ENCODE measurements around the gene ORMDL3.
"Not testable (repeated sequence)": the region's sequence is repeated elsewhere in the genome, so short reads cannot be mapped to it uniquely, and the experiment has no call there.

Gene ORMDL3

DNA sequence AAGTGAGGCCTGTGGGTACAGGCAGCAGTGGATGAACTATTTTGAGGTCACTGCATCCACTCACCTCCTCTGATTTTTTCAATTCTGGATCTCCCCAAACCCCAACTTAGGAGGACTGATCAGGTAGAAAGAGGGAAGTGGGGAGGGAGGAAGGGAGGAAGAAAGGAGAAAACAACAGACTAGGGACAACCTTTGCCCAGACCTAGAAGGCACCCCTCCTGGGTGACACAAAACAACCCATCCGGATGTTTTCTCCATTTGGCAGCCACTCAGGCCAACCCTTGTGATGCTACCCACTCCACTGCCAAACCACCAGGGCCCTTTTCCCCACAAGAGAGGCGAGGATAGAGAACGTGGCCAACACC, 2.7 kb downstream of the ORMDL3 start:
- DNase-seq (ENCODE audit: low read depth in 2 of 2) = no peak

DNA sequence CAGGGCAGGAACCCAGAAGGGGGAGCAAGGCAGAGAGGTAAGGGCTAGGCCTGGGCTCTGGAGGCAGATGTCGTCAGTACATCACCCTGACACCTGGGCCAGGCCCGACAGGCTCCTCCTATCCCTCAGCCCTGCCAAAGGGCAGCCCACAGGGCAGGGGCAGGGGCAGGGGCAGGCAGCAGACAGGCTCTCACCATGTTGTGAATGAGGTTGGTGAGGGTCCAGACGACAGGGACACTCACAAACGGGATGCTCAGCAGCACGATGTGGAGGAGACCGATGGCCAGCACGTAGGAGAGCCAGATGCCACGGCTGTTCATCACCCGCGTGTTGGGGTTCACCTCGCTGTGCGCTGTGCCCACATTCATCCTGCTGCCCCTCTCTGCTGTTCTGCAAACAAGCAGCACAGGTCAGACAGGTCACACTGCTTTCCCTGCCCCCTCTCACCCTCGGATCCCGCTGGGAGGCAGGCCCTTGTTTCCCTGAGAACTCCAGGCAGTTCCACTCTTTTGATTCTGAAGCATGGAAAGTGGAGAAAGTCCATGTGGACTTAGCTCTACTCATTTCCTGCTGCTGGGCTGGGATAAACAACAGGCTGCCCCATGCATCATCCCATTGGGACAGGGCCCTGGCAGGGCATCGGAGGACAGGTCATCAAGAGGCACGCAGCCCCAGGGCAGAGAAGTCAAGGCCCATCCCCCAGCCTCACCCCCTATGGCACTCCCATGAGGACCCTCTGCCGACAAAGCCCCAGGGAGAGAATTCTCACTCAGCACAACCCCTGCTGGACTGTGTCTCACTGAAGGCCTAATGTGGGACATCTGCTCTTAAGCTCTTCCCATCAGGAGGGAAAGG, 3.3 kb downstream of the ORMDL3 start:
- DNase-seq (ENCODE audit: low read depth in 2 of 2) = no peak

- no peak for DNase-seq (ENCODE audit: low read depth in 2 of 2)
Observed at GRCh38 chr17:39923230-39923629, 4.2 kb downstream of the ORMDL3 start.

DNA sequence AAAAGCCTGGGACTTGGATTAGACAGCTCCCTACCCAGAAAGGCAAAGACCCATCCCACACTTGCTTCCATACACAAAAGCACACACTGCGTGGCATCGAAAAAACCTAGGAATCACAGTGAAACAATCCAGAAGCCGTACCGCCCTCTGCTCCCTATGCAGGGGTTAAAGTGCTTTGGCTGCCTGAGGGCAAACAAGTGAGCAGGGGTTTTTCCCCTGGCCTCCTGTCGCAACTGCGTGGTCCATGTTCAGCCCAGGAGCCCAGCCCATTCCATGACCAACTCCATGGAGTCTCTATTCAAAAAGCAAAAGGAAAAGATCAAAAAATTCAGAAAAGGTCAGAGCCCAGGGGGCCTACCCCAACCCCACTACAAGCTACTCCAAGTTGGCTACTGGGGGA, 5.4 kb downstream of the ORMDL3 start:
- no peak for DNase-seq (ENCODE audit: low read depth in 2 of 2)

DNA sequence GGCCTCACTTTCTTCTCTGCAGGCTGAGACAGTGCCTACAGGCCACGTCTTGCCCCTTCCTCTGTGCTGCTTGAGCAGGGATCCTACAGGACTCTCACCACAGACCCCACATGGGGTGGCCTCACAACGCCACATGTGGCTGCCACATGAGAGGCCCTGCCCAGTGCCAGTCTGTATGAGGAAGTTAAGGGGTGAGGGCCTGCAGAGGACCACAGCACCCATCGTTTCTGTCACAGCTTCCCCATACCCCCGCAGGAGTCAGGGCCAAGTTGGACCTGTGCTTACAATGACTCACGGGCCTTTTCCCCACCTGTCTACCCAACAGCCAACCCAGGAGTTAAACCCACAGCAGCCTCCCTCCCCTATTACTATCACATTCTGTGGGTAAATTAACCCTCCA, 6.1 kb downstream of the ORMDL3 start:
- no peak for DNase-seq (ENCODE audit: low read depth in 2 of 2)

DNA sequence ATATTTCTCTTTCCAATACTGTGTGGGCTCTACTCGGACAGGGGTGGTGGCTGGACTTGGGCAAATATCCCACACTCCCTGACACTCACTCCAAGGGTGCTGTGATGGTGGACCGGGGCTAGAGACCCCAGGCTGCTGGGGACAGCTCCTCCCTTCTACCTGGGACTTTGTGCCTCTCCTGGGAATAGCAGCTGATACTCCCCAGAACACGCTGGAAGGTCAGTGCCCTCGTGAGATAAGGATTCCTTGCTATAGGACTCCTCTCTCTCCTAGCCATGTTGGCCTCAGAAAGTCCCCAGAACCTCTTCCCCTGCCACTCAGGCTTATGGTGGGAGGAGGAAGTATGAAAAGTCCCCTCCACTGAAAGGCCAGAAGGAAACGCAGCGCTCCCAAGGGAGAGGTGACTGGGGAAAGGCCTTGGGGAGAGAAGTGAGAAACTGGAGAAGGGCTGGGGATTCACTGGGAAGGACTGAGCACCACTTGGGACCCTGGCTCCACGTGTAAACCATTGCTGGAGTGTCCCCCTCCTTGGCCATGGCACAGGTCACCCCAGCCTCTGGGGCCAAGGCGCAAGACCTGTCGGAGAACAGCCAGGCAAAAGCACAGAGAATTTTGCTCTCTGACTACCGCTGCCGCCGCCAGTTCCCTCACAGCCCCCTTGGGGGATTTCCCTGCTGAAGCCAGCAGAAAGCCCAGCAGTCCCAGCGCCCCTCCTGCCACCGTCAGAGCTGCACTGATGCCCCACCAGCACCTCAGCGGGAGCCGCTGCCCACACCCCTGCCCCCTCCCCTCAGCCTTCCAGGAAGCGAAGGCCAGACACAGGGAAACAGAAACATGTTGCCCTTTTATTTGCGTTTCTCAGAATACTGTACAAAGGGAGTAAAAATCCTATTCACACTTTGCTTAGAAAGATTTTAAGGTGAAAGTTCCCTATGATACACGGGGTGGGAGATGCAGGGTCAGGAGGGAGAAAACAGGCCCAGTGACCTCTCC, 6.9 kb downstream of the ORMDL3 start:
- DNase-seq (ENCODE audit: low read depth in 2 of 2) = peak in 1 of 2 donors; percentile 13

DNA sequence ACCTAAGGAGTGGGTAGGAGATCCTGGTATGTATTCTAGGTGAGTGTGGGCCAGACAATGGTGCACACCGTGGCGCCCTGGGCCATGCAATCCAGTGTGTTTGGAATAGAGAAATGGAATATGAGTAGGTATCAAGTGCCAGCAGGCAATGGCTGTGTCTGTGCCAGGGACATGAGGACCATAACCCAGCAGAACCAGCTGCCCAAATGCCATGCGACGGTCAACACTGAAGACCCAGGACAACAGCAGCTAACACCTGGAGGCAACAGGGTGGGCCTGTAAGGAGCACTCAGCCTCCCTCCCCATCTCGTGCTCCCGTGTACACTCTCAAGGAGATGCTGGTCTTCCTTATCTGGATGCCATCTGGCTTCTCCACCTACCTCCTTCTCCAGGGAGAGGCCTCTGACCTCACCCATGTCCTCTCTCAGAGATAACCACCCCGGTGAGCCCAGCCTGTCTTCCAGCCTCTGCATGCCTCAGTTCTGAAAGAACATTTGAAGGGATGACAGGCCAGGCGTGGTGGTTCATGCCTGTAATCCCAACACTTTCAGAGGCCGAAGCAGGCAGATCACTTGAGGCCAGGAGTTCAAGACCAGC, 8.2 kb downstream of the ORMDL3 start:
- no peak for DNase-seq (ENCODE audit: low read depth in 2 of 2)

GRCh38 chr17:39916918-39917317, 10.5 kb downstream of the ORMDL3 start:
- no peak for DNase-seq (ENCODE audit: low read depth in 2 of 2)

DNA sequence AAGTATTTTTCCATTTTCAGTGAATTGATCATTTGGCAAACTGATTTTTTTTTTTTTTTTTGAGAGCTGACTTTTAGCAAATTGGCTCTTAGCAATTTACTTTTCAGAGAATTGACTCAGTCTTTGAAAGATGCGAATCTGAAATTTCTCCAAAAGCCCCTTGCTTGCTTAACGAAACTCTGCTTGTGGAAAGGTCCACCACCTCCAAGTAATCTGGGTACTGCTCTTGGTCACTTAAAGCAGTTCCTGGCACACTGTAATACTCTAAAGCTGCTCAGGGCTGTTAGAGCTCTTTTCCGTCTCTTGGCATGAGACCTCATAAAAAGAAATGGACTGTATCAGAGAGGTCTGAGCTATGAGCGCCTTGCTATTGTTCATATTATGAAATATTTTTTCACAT, 11.8 kb downstream of the ORMDL3 start:
- DNase-seq (ENCODE audit: low read depth in 2 of 2) = no peak

- no peak for DNase-seq (ENCODE audit: low read depth in 2 of 2)
Observed at GRCh38 chr17:39913989-39914388, 13.4 kb downstream of the ORMDL3 start.

DNA sequence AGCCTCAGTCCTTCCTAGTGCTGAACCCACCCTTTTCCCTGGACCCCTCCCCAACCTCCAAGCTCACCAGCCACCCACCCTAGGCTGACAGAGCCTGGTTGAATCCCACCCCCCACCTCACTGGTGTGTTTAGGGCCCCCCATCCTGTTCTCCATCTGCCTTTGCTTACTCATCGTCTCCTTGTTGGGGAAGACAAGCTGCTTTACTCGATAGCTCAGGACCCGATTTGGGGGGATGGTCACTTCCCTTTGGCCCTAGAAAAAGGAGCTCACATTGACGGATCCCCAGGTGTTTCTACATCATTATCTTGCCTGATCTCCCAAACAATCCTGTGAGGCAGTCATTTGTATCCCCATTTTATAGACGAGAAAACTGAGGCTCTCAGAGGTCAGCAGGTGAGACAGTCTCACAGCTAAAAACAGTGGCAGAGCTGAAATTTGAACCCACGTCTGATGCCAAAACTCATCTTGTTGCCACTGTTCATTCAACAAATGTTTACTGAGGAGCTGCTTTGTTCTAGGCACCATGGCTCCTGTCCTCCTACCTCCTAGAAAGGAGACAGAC, 18.5 kb downstream of the ORMDL3 start:
- DNase-seq (ENCODE audit: low read depth in 2 of 2) = no peak

GRCh38 chr17:39904990-39905288, 22.5 kb downstream of the ORMDL3 start:
- DNase-seq (ENCODE audit: low read depth in 2 of 2) = no peak

DNA sequence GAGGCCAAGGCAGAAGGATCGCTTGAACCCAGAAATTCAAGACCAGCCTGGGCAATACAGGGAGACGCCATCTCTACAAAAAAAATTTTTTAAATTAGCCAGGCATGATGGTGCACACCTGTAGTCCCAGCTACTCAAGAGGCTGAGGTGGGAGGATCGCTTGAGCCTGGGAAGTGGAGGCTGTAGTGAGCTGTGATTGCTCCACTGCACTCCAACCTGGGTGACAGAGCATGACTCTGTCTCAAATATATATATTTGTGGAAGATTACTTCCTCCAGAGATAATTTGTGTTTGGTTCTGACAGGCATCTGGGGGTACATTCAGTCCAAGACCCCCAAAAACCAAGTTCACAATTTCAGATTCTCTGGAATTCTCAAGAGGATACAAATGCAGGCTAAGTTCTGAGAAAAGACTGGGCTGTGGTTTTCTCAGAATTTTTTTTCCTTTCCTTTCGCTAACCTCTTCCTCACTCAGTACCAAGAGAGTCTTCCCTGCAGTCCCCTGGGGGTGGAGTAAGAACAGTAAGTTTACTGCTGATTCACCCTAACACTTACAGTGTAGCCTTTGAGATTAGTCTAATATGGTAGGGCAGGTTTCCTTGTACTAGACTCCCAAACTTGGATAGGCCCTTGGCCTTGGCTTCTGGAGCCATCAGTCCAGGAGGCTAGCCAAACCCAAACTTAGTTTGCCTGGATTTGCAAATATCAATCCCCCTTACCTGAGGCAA, 24.1 kb downstream of the ORMDL3 start:
- DNase-seq (ENCODE audit: low read depth in 2 of 2) = no peak

GRCh38 chr17:39902027-39902426, 25.4 kb downstream of the ORMDL3 start:
- not testable (repeated sequence) for DNase-seq (ENCODE audit: low read depth in 2 of 2)

GRCh38 chr17:39899215-39899614, 28.2 kb downstream of the ORMDL3 start:
- no peak for DNase-seq (ENCODE audit: low read depth in 2 of 2)

DNA sequence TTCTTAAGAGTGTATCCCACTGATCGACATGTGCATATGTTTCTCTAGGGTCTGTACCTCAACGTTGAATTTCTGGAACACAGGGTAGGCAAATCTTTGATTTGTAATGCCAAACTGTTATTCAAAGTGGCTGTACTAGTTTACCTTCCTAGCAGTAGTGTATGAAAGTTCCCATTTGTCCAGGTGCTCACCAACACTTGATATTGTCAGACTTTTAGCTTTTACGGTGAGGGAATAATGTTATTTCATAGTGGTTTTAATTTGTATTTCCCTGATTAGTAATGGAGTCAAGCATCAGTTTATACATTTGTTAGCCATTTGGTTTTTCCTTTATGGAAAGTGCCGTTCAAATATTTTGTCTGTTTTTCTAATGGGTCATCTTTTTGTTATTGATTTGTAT, 29.3 kb downstream of the ORMDL3 start:
- DNase-seq (ENCODE audit: low read depth in 2 of 2) = no peak

- no peak for DNase-seq (ENCODE audit: low read depth in 2 of 2)
Observed at GRCh38 chr17:39894681-39895376, 32.6 kb downstream of the ORMDL3 start.

DNA sequence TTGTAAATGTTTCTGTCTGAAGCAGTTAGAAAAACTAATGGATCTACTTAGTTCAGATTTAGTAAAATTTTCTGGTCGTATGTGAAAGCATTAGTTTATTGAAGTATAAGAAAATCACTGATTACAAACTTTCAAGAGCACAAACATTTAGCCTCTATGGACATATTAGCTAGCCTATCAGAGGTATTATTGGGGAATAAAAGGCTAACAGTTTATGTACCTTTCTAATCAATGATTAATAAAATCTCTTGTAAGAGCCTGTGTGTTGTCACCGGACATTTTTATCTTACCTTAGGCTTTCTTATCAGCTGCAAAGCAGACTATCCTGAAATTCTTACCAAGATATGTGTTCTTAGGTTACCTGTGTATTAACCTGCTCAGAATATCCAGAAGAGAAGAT, 38.2 kb downstream of the ORMDL3 start:
- no peak for DNase-seq (ENCODE audit: low read depth in 2 of 2)

DNA sequence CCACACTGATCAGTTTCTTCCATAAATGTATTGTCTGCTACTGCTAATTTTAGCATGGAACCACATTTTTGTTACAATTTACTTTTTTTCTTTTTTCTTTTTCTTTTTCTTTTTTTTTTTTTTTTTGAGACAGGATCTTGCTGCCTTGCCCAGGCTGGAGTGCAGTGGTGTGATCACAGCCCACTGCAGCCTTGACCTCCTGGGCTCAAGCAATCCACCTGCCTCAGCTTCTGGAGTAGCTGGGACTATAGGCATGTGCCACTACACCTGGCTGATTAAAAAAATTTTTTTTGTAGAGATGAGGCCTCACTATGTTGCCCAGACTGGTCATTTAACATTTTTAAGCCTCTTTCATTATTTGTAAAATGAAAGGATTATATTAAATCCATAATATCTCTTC, 40.3 kb downstream of the ORMDL3 start:
- DNase-seq (ENCODE audit: low read depth in 2 of 2) = no peak

DNA sequence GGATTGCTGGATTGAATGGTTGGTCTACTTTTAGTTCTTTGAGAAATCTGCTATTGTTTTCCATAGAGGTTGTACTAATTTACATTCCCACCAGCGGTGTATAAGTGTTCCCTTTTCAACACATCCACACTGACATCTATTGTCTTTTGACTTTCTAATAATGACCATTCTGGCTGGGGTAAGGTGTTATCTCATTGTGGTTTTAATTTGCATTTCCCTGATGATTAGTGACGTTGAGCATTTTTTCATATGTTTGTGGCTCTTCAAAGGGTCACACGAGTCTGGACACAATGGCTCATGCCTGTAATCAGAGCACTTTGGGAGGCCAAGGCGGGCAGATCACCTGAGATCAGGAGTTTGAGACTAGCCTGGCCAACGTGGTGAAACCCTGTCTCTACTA, 41.3 kb downstream of the ORMDL3 start:
- not testable (repeated sequence) for DNase-seq (ENCODE audit: low read depth in 2 of 2)

- no peak for DNase-seq (ENCODE audit: low read depth in 2 of 2)
Observed at GRCh38 chr17:39872751-39873150, 54.6 kb downstream of the ORMDL3 start.

All from stimulated activated CD8-positive, alpha-beta memory T cell treated with anti-CD3 and anti-CD28 coated beads, Interleukin-7, amount 100 ng/mL, for 1 hour (primary cell).